Hepatocyte (in vitro differentiated cells): Measurements from ENCODE around the gene ST8SIA6.

Experiments used
- CTCF ChIP-seq: fragments of 200-600 bp; sonication (generic); IDR thresholded peaks from 2 replicates; pipeline ENCODE4 v1.5.1; 2016; ENCODE audit warnings: antibody characterized with exemption, mild to moderate bottlenecking; ENCODE audit not compliant: poor library complexity
- EZH2 ChIP-seq: fragments of 200-600 bp; sonication (generic); IDR thresholded peaks from 2 replicates; pipeline ENCODE4 v1.6.1; 2016; ENCODE audit warnings: antibody characterized with exemption, mild to moderate bottlenecking, borderline replicate concordance
- EZH2phosphoT487 ChIP-seq: fragments of 200-600 bp; sonication (generic); IDR thresholded peaks from one replicate; pipeline ENCODE4 v1.6.1; 2018; ENCODE audit warnings: antibody characterized with exemption, mild to moderate bottlenecking, low read depth, moderate library complexity; ENCODE audit not compliant: unreplicated experiment, severe bottlenecking

GRCh38 chr10:17425584-17426262 lies 28.7 kb downstream of the ST8SIA6 start:
- TF ChIP-seq EZH2 (no peak), CTCF (no peak), EZH2phosphoT487 (no peak)
